OCI-LY7 (cell line): ENCODE results near the gene TRPC1. TPM values are rescaled to one million over a fixed set of nuclear protein-coding genes. Genes with fewer than 3 reads are reported as not detected.

Experiments
- BruUV-seq: library from RNA; stranded (reverse); fragments of 400-500 nt; replicated peaks from 2 replicates; lab custom pipeline; 2021; lab: Mats Ljungman, UMichigan
- CTCF ChIA-PET: fragments of 300-600 bp; sonication (Branson Sonifier 250); formaldehyde crosslinking; loops from one replicate; lab custom pipeline; 2022; ENCODE audit warnings: antibody characterized with exemption; ENCODE audit not compliant: unreplicated experiment; lab: Charles Lee
- POLR2A ChIA-PET: fragments of 300-600 bp; sonication (Branson Sonifier 250); formaldehyde crosslinking; loops from one replicate; lab custom pipeline; 2022; ENCODE audit warnings: antibody characterized with exemption; lab: Charles Lee
- DNase-seq: peaks from one replicate; pipeline ENCODE4 v3.0.0-alpha.2; 2015; ENCODE audit warnings: low spot score
- H2AFZ ChIP-seq: fragments of 200-600 bp; sonication (generic), shearing (Covaris generic); 2 replicates; pipeline ENCODE4 v1.6.1; 2014; ENCODE audit warnings: mild to moderate bottlenecking, antibody characterized with exemption, low read length, moderate library complexity
- H3K27ac ChIP-seq: fragments of 200-600 bp; sonication (generic); 2 replicates; pipeline ENCODE4 v1.5.1; 2014; ENCODE audit warnings: mixed run types, low read depth, mild to moderate bottlenecking, moderate library complexity, low read length, inconsistent platforms; ENCODE audit not compliant: poor library complexity, severe bottlenecking
- H3K36me3 ChIP-seq: fragments of 200-600 bp; sonication (generic); 2 replicates; pipeline ENCODE4 v1.6.1; 2014; ENCODE audit warnings: mild to moderate bottlenecking, antibody characterized with exemption, low read length, moderate library complexity, mixed read lengths; ENCODE audit not compliant: insufficient read depth
- H3K4me1 ChIP-seq: fragments of 200-600 bp; sonication (generic); 2 replicates; pipeline ENCODE4 v1.5.1; 2014; ENCODE audit warnings: mild to moderate bottlenecking, low read length; ENCODE audit not compliant: insufficient read depth, poor library complexity, severe bottlenecking
- H3K4me2 ChIP-seq: fragments of 200-600 bp; sonication (generic); 2 replicates; pipeline ENCODE4 v1.6.1; 2014; ENCODE audit warnings: mild to moderate bottlenecking, low read length
- H3K4me3 ChIP-seq: fragments of 200-600 bp; sonication (generic); 2 replicates; pipeline ENCODE4 v1.5.1; 2014; ENCODE audit warnings: mild to moderate bottlenecking, low read depth, low read length; ENCODE audit not compliant: poor library complexity, severe bottlenecking
- H3K79me2 ChIP-seq: fragments of 200-600 bp; sonication (generic); 2 replicates; pipeline ENCODE4 v1.6.1; 2016; ENCODE audit warnings: low read depth, mild to moderate bottlenecking, low read length, moderate library complexity, mixed read lengths; ENCODE audit not compliant: insufficient read depth
- H3K9me2 ChIP-seq: fragments of 200-600 bp; sonication (generic); 2 replicates; pipeline ENCODE4 v1.6.1; 2016; ENCODE audit warnings: mild to moderate bottlenecking, low read length, mixed read lengths; ENCODE audit not compliant: insufficient read depth
- H3K9me3 ChIP-seq: fragments of 200-600 bp; sonication (generic); 2 replicates; pipeline ENCODE4 v1.6.1; 2014; ENCODE audit warnings: mild to moderate bottlenecking, mixed run types, low read length, mixed read lengths
- H4K20me1 ChIP-seq: fragments of 200-600 bp; sonication (generic); 2 replicates; pipeline ENCODE4 v1.6.1; 2014; ENCODE audit warnings: mild to moderate bottlenecking, antibody characterized with exemption, low read length, moderate library complexity, mixed read lengths; ENCODE audit not compliant: insufficient read depth
- CTCF ChIP-seq: fragments of 200-600 bp; sonication (generic); conservative IDR thresholded peaks from 2 replicates; pipeline ENCODE4 v1.5.1; 2014; ENCODE audit warnings: mild to moderate bottlenecking, antibody characterized with exemption, low read length, moderate library complexity, mixed read lengths
- EZH2phosphoT487 ChIP-seq: fragments of 200-600 bp; sonication (generic); IDR thresholded peaks from 2 replicates; pipeline ENCODE4 v1.6.1; 2018; ENCODE audit warnings: low read depth, borderline replicate concordance, mild to moderate bottlenecking, mixed run types, antibody characterized with exemption, low read length, moderate library complexity, mixed read lengths
- intact Hi-C: fragments of 100-400 bp; cut with micrococcal nuclease; formaldehyde crosslinking; loops from one replicate; pipeline ENCODE4 v1.10.0; 2022; ENCODE audit not compliant: unreplicated experiment
- total RNA-seq, 2 experiments: library from RNA; depleted of rRNA in 1 of 2; stranded (reverse); fragments of >200 nt in 1 of 2; shearing (Covaris generic) in 1 of 2; gene quantifications; 2 replicates each; pipeline ENCODE4 v1.2.3, GENCODE V29; 2014 to 2022

The TRPC1 gene
- total RNA-seq, 2 experiments from 2014 or later: 0.60 to 0.74 TPM

DNA sequence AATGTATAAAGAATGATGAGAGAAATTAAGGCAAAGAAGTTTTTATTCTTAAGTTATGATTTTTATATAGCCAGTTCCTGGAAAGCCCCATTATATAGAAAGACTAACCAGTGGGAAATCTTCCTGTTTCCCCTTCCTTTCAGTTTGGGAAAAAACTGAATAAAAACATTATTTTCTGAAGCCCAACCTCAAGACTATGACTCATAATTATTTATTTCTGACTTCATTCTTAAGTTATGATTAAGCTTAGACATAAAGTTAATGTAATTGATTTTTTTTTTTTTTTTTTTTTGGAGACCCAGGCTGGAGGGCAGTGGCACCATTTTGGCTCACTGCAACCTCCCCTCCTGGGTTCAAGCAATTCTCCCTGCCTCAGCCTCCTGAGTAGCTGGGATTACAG is 55.8 kb downstream of the TRPC1 start:
- Histone ChIP-seq H3K36me3 (no peaks in the 10 kb centered on the region), H4K20me1 (no peaks in the 10 kb centered on the region), H3K4me1 (no peaks in the 10 kb centered on the region), H2AFZ (no peak overlapping the region), H3K27ac (no peak overlapping the region), H3K4me2 (no peak overlapping the region), H3K4me3 (no peak overlapping the region), H3K9me3 (no peaks in the 10 kb centered on the region), H3K9me2 (no peaks in the 10 kb centered on the region), H3K79me2 (no peaks in the 10 kb centered on the region)
- TF ChIP-seq CTCF (no peak), EZH2phosphoT487 (no peak)
- intact Hi-C loops: no loop called here
- ChIA-PET CTCF (no interaction called here), POLR2A (interaction anchor here (0.7 kb wide), 1 partner anchor 33 kb away, joined by 4 read pairs; no protein-coding TSS in a partner anchor)
- DNase-seq: no peak
- no TSS peak for BruUV-seq

- Histone ChIP-seq H4K20me1 (no peaks in the 10 kb centered on the region), H3K9me2 (no peaks in the 10 kb centered on the region), H3K4me2 (no peak overlapping the region), H3K9me3 (no peaks in the 10 kb centered on the region), H3K4me1 (no peaks in the 10 kb centered on the region), H3K27ac (no peak overlapping the region), H3K36me3 (no peaks in the 10 kb centered on the region), H3K4me3 (no peak overlapping the region), H3K79me2 (no peaks in the 10 kb centered on the region), H2AFZ (no peak overlapping the region)
- ChIA-PET POLR2A (no interaction called here), CTCF (no interaction called here)
- intact Hi-C loops: no loop called here
- no TSS peak for BruUV-seq
- TF ChIP-seq CTCF (no peak), EZH2phosphoT487 (no peak)
- DNase-seq: no peak
These were observed 58.8 kb downstream of the TRPC1 start for GRCh38 chr3:142782616-142783015.

- Histone ChIP-seq H3K4me2 (no peak overlapping the region), H3K27ac (no peak overlapping the region), H4K20me1 (no peaks in the 10 kb centered on the region), H3K4me1 (no peaks in the 10 kb centered on the region), H3K79me2 (no peaks in the 10 kb centered on the region), H3K9me2 (no peaks in the 10 kb centered on the region), H3K9me3 (no peaks in the 10 kb centered on the region), H3K36me3 (no peaks in the 10 kb centered on the region), H3K4me3 (no peak overlapping the region), H2AFZ (no peak overlapping the region)
- no peak for DNase-seq
- ChIA-PET POLR2A (no interaction called here), CTCF (no interaction called here)
- intact Hi-C loops: no loop called here
- BruUV-seq: no TSS peak
- TF ChIP-seq EZH2phosphoT487: no peak
- no peak for TF ChIP-seq CTCF
These were observed 60.4 kb downstream of the TRPC1 start for GRCh38 chr3:142784228-142784627.
